Ureter (tissue), 1 donor: ENCODE measurements around the gene SEMA5A. TPM values are rescaled to one million over a fixed set of nuclear protein-coding genes. Genes with fewer than 3 reads are reported as not detected.

ENCODE experiments used
- DNase-seq: peaks from one replicate; pipeline ENCODE4 v3.0.0-alpha.2; 2020; ENCODE audit warnings: low spot score
- total RNA-seq: library from RNA; stranded (reverse); gene quantifications from one replicate; pipeline ENCODE4 v1.2.4, GENCODE V29; 2023
- donor health status: DM: yes; HTN: yes; CAD: no.

The SEMA5A gene
- total RNA-seq, 1 donor from 2014 or later, result 57.0 TPM

DNA sequence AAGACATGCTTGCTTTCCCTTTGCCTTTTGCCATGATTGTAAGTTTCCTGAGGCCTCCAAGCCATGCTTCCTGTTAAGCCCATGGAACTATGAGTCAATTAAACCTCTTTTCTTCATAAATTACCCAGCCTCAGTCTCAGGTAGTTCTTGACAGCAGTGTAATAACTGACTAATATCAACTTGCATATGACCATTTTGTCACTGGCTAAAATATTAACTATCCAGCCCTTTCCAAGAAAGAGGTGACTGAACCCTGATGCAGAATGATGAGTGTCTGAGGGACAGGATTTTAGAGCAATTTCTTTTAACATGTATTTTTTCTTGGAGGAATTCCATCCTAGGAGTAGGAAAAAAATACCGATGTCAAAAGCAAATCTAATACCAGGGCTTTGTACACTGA, 266.1 kb downstream of the SEMA5A start:
- DNase-seq, result no peak

- no peak for DNase-seq
These were observed 266.8 kb downstream of the SEMA5A start for GRCh38 chr5:9278921-9279603.

DNA sequence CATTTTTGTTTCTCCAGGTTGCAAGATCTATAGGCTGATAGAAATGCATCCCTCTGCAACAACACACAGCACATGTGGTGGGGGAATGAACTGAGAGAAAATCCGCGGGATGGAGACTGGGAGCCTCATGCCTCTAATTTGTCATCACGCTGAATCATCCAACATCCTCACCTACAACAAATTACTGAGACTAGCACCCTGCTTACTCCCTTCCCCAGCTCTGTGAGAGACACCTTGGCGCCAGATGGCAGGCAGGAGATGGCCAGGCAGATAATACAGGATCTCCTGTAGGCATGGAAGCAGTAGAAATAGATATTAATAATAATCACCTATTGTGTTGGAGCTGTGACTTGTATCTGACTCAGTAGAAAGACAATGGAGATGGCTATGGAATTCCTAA, 276.9 kb downstream of the SEMA5A start:
- DNase-seq, result no peak

DNA sequence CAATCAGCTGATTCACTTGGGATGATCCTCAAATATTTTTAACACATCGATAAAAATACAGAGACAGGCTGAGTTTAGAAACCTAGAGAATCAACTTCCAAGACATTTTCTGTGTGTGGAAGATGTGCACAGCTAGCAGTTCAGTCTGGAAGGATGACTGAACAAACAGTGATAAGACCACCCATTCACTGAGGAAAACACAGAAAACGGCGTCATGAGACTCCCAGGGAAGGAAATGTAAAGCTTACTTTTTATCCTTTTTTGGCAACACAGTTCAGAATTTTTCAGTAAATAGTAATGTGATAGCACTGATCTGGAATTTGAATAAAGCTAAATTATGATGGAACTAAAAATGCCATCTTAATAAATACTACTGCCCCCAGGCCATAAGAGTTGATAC, 277.6 kb downstream of the SEMA5A start:
- no peak for DNase-seq

DNA sequence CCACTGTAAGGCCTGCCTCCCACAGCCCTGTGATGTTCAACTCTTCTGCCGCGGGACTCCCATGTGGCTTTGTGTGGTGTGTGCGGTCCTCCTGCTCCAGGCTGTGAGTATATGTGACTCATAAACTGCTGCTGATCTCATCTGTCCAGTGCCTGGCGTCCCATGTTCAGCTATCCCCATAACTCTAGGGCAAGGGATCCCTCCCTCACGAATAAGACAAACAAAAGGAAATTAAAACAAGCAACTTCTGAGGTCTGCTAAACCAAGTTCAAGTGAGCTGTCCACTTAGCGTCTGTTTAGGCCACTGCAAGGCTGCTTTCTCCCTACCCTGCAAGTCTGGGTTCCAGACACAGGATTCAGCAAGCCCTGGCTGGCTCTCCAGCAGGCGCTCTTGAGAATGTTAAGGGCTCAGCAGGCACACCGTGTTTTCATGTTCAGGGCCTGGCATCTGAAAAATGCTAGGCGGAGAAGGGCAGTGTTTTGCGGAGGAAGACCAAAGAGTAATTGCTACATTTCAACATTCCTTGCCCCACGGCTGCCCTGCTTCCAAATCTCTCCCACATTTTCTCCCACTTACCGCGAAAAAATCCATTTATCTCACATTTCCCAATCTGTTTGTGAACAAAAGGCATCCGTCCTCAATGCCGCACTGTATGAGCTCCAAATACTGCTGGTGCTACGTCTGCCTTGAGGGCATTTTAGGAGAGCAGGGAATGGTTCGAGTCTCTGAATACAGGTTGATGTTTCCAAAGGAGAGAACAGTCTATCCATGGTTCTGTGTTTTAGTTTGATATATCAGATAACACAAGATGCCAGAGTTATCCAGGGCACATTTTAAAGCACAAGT, 280.2 kb downstream of the SEMA5A start:
- DNase-seq, result no peak

GRCh38 chr5:9264301-9264700, 281.6 kb downstream of the SEMA5A start:
- DNase-seq, result no peak

- DNase-seq, result no peak
These were observed 282.2 kb downstream of the SEMA5A start for GRCh38 chr5:9263656-9264055.

- no peak for DNase-seq
These were observed 294.4 kb downstream of the SEMA5A start for GRCh38 chr5:9251379-9251980.

DNA sequence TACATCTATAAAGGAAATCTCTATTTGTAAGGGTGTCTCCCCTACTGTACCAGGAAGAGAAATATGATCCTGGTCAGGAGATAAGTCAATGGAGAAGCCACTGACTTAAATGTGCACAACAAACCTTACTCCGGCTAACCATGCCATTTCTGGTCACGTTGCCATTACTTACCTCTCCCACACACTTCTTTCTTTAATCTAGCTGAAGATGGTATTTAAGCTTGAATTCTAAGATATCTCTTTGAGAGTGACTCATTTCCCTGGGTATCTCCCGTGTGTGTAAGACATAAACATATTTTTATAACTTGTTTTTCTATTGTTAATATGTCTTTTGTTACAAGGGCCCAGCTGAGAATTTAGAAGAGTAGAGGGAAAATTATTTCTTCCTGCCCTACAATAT, 296.6 kb downstream of the SEMA5A start:
- no peak for DNase-seq

DNA sequence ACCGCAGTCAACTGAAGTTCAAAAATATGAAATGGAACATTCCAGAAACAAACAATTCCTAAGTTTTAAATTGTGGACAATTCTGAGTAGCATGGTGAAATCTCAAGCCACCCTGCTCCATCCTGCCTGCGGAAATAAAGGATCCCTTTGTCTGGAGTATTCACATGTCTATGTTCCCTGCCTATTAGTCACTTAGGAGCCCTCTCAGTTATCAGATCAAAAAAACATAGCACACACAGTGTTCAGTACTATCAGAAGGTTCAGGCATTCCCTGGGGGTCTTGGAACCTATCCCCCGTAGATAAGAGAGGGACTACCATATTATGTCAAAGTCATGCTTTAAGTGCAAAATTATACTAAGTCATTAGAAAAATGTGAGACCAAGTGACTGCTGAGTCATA, 300.8 kb downstream of the SEMA5A start:
- DNase-seq, result no peak

- DNase-seq, result no peak
These were observed 301.5 kb downstream of the SEMA5A start for GRCh38 chr5:9244417-9244816.

GRCh38 chr5:9241479-9242305, 304.2 kb downstream of the SEMA5A start:
- no peak for DNase-seq

- no peak for DNase-seq
These were observed 305.4 kb downstream of the SEMA5A start for GRCh38 chr5:9240431-9240830.

DNA sequence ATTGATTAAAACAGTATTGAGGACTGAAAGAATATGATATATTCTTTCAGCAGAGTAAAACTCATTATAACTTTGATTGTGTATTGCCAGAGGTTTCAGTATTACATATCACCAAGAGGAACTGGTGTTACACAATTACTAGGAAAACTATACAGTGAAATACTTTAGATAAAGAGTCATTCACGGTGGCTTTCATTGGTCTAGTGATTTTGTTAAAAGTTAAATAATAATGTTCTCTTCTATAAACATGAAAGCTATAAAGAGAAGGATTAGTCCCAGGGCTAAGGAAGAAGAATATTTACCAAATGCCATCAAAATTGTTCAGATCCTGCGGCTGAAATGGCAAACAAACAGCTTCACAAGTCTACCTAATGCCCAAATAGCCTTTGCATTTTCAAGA, 306.2 kb downstream of the SEMA5A start:
- no peak for DNase-seq

- DNase-seq, result no peak
These were observed 306.8 kb downstream of the SEMA5A start for GRCh38 chr5:9239071-9239470.

DNA sequence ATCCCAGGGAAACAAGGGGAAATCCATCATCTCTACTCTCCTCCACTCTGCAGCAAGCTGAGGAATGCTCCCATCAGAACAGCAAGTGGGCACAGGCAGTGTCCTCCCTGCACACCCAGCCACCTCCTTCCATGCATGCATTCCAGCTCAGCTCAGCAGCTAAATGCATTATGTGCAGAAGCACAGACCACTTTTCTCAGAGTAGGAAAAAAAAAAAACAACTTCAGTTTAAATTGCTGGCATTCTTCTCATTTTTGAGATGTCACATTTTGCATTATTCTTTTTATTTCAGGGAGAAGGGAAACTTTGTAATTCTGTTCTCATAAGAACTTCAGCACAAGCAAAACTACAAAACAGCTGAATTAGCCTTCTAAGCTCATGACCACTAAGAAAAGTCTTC, 312.2 kb downstream of the SEMA5A start:
- DNase-seq, result no peak

- no peak for DNase-seq
These were observed 312.8 kb downstream of the SEMA5A start for GRCh38 chr5:9233035-9233434.

GRCh38 chr5:9231842-9232241, 314.0 kb downstream of the SEMA5A start:
- DNase-seq, result no peak

DNA sequence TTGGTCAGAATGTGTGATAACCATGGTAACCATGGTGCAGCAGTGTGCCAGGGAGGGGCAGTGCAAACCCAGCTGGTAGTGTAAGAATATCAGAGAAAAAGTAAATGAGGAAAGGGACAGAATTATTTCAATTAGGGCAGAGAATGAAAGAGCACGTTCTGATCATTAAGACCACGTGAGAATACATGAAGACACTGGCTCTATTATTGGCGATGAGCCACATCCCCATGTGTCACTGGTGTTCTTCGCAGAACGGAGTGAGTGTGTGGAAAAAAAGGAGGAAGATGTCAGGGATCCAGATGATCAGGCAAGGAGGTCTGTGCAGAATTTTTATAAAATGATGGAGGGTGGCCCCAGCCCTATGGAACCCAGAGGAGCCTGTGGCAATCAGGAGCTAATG, 315.5 kb downstream of the SEMA5A start:
- DNase-seq, result no peak

DNA sequence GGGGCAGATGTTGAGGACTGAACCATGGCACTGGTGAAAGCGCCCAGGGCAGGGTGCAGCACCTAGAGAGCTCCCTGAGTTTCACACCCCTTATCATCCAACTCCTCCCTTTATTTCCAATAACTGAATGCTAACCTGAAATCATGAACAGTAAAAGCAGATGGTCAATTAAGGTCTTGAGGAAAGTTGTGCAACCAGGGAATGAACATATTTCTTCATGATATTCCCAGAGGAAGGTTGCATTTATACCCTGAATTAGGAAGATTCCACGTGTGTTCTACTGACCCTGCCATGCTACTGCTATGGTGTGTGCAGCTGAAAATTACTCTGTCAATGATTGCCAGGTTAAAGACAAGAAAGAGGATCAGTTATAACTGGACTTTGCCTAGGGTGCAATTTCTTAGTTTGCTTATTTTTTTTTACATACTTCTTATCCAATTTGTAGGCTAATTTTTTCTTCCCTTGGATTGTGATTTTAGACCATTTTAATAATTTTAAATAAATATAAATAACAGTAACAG, 319.8 kb downstream of the SEMA5A start:
- DNase-seq, result no peak

DNA sequence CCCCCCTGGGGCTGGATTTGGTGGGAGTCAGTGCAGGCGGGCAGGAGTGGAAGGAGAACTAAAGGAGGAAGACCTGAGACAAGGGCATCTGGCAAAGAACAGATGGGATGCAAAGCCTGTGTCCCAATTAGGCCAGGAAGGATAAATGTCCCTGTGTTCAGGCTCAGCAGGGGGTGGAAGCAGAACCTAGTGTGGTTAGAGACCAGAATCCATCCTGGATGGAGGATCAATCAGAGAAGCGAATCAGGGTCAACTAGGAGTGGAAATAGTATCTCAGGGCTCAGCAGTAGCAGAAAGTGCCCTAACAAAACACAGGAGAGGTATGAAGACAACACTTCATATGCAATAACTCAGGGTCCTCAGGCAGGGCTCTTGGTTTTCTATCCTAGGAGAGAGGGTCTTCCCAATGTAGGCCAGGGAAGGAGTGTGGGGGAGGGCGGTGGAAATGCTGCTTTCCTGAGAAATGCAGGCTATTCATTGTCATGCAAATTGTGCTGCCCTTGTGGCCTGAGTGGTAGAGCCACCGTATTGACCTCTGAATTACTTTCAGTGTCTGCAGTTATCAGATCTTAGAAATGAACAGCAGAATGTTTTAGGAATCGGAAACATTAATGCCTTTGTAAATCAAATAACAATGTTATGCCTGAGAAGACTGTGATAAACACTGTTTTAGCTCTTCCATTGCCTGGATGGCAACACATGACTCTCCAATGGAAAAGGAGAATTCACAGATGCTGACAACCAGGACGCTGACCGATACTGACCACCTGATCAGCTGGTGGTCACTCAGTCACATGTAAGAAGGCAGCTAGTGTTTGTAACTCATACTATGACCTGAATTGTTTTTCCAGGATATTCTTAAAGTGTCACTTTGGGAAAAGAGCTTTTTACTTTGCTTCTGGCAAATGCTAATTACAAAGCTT, 323.6 kb downstream of the SEMA5A start:
- no peak for DNase-seq
